Left lung (tissue), 10 donors: Measurements from ENCODE around the gene KCNG2. TPM values are rescaled to one million over a fixed set of nuclear protein-coding genes. Genes with fewer than 3 reads are reported as not detected.

Experiments used
- ATAC-seq: fragments of 200-7000 bp; cut with Tn5 transposase; one replicate; pipeline ENCODE4 v1.9.1; 2020; ENCODE audit warnings: moderate library complexity
- DNase-seq, 4 donors: peaks; one replicate each; pipeline ENCODE4 v3.0.0-alpha.2; 2013 to 2020
- H3K27ac ChIP-seq, 2 donors: fragments of 200-600 bp; sonication (generic) in 1 of 2; one replicate each; pipeline versions ENCODE4 v1.5.0 to v1.8.0; 2020 to 2021
- H3K27me3 ChIP-seq, 2 donors: fragments of 200-600 bp; sonication (generic) in 1 of 2; one replicate each; pipeline versions ENCODE4 v1.5.0 to v1.8.0; 2020 to 2021
- H3K36me3 ChIP-seq, 2 donors: fragments of 200-600 bp; sonication (generic) in 1 of 2; one replicate each; pipeline versions ENCODE4 v1.5.0 to v1.8.0; 2020 to 2021
- H3K4me1 ChIP-seq, 2 donors: fragments of 200-600 bp; one replicate each; pipeline ENCODE4 v1.8.0; 2021
- H3K4me3 ChIP-seq, 2 donors: fragments of 200-600 bp; sonication (generic) in 1 of 2; one replicate each; pipeline versions ENCODE4 v1.5.0 to v1.8.0; 2020 to 2021; ENCODE audit warnings: mild to moderate bottlenecking in 1 of 2
- H3K9me3 ChIP-seq, 2 donors: fragments of 200-600 bp; sonication (generic) in 1 of 2; one replicate each; pipeline versions ENCODE4 v1.5.0 to v1.8.0; 2020 to 2021
- CTCF ChIP-seq, 2 donors: fragments of 200-600 bp; sonication (generic) in 1 of 2; IDR thresholded peaks; one replicate each; pipeline versions ENCODE4 v1.5.0 to v1.8.0; 2021; ENCODE audit warnings: antibody characterized with exemption in 2 of 2
- intact Hi-C, 2 donors: fragments of 100-400 bp; cut with DNase I; formaldehyde crosslinking; loops; one replicate each; pipeline versions ENCODE4 v1.11.2 to v1.14.2; 2022
- polyA plus RNA-seq, 6 donors: library from polyadenylated mRNA; unstranded; fragments of 120-200 nt; gene quantifications; one replicate each; pipeline ENCODE4 v1.2.1, GENCODE V29; 2013; ENCODE audit not compliant: insufficient read length in 6 of 6
- total RNA-seq, 2 donors: library from RNA; stranded (reverse); fragmentation: NEBNext Ultra II Directional; extraction: Animal tissue kit (Norgen Biotek cat#: 25700); gene quantifications; one replicate each; pipeline ENCODE4 v1.2.1, GENCODE V29; 2021
- donor health status: DM: no; HTN: yes; CAD: no.
- donor health status: DM: no; HTN: no; CAD: no.

KCNG2 gene
- total and polyA plus RNA-seq, 8 donors = 0.17 to 1.1 (median 0.31) TPM

- peaks cover 0 to 8% of the 10 kb centered on the region in 2 donors for H3K27me3 ChIP-seq
- TF ChIP-seq CTCF (IDR thresholded peaks at IDR 0.05) = no peak
- ATAC-seq (no peak), DNase-seq (peak in 1 of 4 donors; percentile 74)
- no peaks in the 10 kb centered on the region for H3K4me1 ChIP-seq
- no peak overlapping the region for H3K27ac ChIP-seq
- no peak overlapping the region for H3K4me3 ChIP-seq
- intact Hi-C loops = no loop called here
- no peaks in the 10 kb centered on the region for H3K36me3 ChIP-seq
- peaks cover 0 to 60% of the 10 kb centered on the region in 2 donors for H3K9me3 ChIP-seq
These were observed 90.3 kb downstream of the KCNG2 start for GRCh38 chr18:79888016-79888415.

DNA sequence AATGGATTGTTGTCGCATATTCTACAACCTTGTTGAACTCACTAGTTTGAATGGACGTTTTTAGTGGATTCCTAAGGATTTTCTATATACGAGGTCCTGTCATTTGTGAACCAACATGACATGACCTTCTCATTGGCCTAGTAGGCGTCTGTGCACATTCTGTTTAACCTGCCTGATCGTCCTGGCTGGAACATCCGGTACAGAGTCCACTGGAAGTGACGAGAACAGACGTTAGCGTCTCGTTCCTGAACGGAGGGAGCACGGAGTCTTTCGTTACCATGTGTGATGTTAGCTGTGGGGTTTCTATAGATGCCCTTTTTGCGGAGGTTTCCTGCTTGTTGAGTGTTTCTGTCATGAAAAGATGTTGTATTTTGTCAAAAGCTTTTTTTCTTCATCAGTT is 91.8 kb downstream of the KCNG2 start:
- Histone ChIP-seq H3K36me3 (no peaks in the 10 kb centered on the region), H3K4me1 (no peaks in the 10 kb centered on the region), H3K9me3 (peaks cover 0 to 73% of the 10 kb centered on the region in 2 donors), H3K27me3 (peaks cover 0 to 8% of the 10 kb centered on the region in 2 donors), H3K27ac (no peak overlapping the region), H3K4me3 (no peak overlapping the region)
- no peak for DNase-seq
- ATAC-seq = no peak
- TF ChIP-seq CTCF (IDR thresholded peaks at IDR 0.05) = no peak
- intact Hi-C loops = no loop called here

DNA sequence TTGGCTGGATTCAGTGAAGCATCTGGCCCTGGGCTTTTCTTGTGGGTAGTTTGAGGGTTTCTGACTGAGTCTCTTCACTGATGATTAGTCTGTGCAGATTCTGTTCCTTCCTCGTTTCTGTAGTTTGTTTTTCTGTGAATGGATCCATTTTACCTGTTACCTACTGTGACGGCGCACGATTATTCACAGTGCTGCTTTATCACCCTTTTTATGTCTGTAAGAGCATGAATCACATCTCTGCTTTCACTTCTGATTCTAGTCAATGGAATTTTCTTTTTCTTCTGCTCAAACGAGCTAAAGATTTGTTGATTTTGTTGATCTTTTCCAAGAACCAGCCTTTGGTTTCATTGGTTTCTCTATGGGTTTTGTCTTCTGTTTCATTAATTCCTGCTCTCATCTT is 92.9 kb downstream of the KCNG2 start:
- Histone ChIP-seq H3K4me1 (no peaks in the 10 kb centered on the region), H3K27ac (no peak overlapping the region), H3K36me3 (no peaks in the 10 kb centered on the region), H3K27me3 (no peaks in the 10 kb centered on the region), H3K9me3 (peaks cover 0 to 82% of the 10 kb centered on the region in 2 donors), H3K4me3 (no peak overlapping the region)
- no peak for TF ChIP-seq CTCF (IDR thresholded peaks at IDR 0.05)
- intact Hi-C loops = no loop called here
- ATAC-seq = no peak
- no peak for DNase-seq

- Histone ChIP-seq H3K4me1 (no peaks in the 10 kb centered on the region), H3K9me3 (peaks cover 0 to 95% of the 10 kb centered on the region in 2 donors), H3K27ac (no peak overlapping the region), H3K27me3 (no peaks in the 10 kb centered on the region), H3K36me3 (peaks cover 0 to under 1% of the 10 kb centered on the region in 2 donors), H3K4me3 (no peak overlapping the region)
- intact Hi-C loops = no loop called here
- ATAC-seq (no peak), DNase-seq (no peak)
- TF ChIP-seq CTCF (IDR thresholded peaks at IDR 0.05) = no peak
These were observed 99.0 kb downstream of the KCNG2 start for GRCh38 chr18:79896738-79897137.

DNA sequence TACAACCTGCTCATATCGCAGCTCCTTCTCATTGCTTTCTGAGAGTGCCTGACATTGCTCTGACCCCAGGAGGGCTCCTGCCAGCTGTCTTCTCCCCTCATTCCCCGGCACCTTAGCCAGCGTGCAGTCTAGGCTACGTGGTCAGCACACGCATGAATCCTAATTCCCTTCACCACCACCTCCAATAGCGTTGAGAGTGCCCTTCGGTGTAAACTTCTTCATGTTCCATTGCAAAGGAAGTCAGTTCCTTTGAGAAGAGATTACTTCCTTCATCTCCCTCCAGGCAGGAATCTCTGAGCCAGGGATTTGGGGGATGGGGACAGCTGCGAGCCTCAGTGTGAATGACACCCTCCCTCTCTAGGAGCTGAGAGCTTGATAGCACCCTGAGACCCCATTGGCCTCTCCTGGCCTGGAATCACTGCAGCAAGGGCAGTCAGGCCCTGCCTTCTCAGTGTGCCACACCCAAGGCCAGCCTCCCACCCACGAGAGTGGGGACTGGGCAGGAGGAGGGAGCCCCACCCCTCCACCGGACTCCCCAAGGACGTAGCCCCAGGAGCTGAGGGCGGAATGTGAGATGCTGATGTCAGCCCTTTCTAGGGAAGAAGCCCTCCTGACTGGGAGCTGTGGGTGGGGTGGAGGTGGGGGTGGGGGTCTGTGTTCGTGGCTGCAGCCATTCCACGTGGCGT is 100.3 kb downstream of the KCNG2 start:
- DNase-seq (no peak), ATAC-seq (no peak)
- intact Hi-C loops = no loop called here
- TF ChIP-seq CTCF (IDR thresholded peaks at IDR 0.05) = no peak
- peaks cover 0 to 14% of the 10 kb centered on the region in 2 donors for H3K36me3 ChIP-seq
- no peaks in the 10 kb centered on the region for H3K4me1 ChIP-seq
- no peak overlapping the region for H3K4me3 ChIP-seq
- H3K27me3 ChIP-seq = no peaks in the 10 kb centered on the region
- peaks cover 0 to 91% of the 10 kb centered on the region in 2 donors for H3K9me3 ChIP-seq
- H3K27ac ChIP-seq = no peak overlapping the region
